Mesothelial cell of epicardium (in vitro differentiated cells): ENCODE measurements around the gene ZNF615. TPM values are rescaled to one million over a fixed set of nuclear protein-coding genes. Genes with fewer than 3 reads are reported as not detected.
"Not testable (repeated sequence)": the region's sequence is repeated elsewhere in the genome, so short reads cannot be mapped to it uniquely, and the experiment has no call there.

Experiments used
- DNase-seq, 2 experiments: peaks; one replicate each; pipeline ENCODE4 v3.0.0; 2021; ENCODE audit warnings: low spot score in 2 of 2; ENCODE audit not compliant: unreplicated experiment in 2 of 2
- H3K27ac Mint-ChIP-seq: 2 replicates; pipeline ENCODE4 v1.8.0; 2021; ENCODE audit warnings: mixed read lengths
- H3K27me3 Mint-ChIP-seq: 2 replicates; pipeline ENCODE4 v1.8.0; 2021; ENCODE audit warnings: low read depth, mixed read lengths
- H3K36me3 Mint-ChIP-seq: 2 replicates; pipeline ENCODE4 v1.8.0; 2021; ENCODE audit warnings: mixed read lengths
- H3K4me1 Mint-ChIP-seq: 2 replicates; pipeline ENCODE4 v1.8.0; 2021; ENCODE audit warnings: mixed read lengths
- H3K4me3 Mint-ChIP-seq: 2 replicates; pipeline ENCODE4 v1.8.0; 2021; ENCODE audit warnings: mild to moderate bottlenecking, moderate library complexity, mixed read lengths
- H3K9me3 Mint-ChIP-seq: 2 replicates; pipeline ENCODE4 v1.8.0; 2021; ENCODE audit warnings: mixed read lengths
- total RNA-seq: library from RNA; stranded (reverse); gene quantifications from 3 replicates; pipeline ENCODE4 v1.2.1, GENCODE V29; 2021
- TF ChIP-seq, protein P1 (sequence below): fragments of 200-600 bp; sonication (generic); IDR thresholded peaks from one replicate; pipeline ENCODE4 v1.5.0; 2021; ENCODE audit warnings: antibody characterized with exemption; ENCODE audit not compliant: unreplicated experiment

ZNF615 gene
- 14.3 to 17.0 TPM (median 14.6 TPM) in 3 replicates for total RNA-seq

DNA sequence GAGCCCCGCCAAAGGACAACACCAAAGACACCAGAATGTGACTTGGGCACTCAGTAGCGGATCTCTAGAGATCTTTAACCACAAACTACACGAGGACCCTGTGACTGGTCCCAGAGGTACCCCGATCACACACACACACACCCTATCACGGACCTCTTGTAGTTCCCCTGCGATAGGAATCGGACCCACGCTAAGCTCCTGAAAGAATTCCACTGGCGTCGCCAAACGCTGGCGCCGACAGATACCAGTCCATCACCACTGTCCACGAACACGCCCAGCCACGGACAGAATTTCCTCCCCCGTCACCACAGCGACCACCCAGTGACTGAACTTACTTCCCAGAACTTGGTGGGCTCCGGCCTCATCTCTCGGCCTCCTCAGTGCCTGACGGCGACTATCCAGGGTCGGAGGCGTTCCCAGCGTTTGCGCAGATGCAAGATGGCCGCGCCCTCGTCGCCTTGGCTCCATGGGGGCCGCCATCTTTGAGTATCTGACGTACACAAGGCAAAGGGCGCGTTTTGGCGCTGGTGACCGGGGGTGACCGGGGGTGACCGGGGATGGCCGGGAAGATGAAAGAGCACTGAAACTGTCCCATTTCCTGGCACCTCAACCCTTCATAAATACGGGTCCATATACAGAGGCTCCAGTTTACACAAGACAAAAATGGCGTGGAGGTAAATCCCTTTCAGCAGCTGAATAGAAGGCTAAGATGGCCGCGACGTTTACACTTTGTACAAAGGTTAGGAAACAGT lies at the start of gene ZNF615:
Gene ZNF615, minus strand, starts transcription at position 406 of the 752 bp plus-strand sequence. CDS start 4,500 bp downstream, outside the sequence.
- peaks cover 36% of the 10 kb centered on the region for H3K9me3 Mint-ChIP-seq
- peak within 1 kb of the TSS; percentile 98 for H3K27ac Mint-ChIP-seq
- H3K36me3 Mint-ChIP-seq, result peaks cover 46% of the 10 kb centered on the region
- peak within 1 kb of the TSS; percentile 98 for H3K4me3 Mint-ChIP-seq
- DNase-seq, result peak; percentile 74 to 89
- H3K4me1 Mint-ChIP-seq, result peaks cover 11% of the 10 kb centered on the region
- H3K27me3 Mint-ChIP-seq, result no peaks in the 10 kb centered on the region
- TF ChIP-seq, protein P1, sequence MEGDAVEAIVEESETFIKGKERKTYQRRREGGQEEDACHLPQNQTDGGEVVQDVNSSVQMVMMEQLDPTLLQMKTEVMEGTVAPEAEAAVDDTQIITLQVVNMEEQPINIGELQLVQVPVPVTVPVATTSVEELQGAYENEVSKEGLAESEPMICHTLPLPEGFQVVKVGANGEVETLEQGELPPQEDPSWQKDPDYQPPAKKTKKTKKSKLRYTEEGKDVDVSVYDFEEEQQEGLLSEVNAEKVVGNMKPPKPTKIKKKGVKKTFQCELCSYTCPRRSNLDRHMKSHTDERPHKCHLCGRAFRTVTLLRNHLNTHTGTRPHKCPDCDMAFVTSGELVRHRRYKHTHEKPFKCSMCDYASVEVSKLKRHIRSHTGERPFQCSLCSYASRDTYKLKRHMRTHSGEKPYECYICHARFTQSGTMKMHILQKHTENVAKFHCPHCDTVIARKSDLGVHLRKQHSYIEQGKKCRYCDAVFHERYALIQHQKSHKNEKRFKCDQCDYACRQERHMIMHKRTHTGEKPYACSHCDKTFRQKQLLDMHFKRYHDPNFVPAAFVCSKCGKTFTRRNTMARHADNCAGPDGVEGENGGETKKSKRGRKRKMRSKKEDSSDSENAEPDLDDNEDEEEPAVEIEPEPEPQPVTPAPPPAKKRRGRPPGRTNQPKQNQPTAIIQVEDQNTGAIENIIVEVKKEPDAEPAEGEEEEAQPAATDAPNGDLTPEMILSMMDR, result no peak

DNA sequence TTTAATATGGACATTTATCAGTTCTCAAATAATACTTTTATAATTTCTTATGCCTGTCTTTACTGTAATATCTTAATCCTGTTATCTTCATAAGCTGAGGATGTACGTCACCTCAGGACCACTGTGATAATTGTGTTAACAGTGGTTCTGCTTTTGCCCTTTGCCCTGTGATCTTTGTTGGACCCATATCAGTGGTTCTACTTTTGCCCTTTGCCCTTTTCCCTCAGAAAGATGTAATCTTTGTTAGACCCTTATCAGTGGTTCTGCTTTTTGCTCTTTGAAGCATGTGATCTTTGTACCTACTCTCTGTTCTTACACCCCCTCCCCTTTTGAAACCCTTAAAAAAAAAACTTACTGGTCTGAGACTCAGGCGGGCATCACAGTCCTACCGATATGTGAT lies 48.5 kb upstream of the ZNF615 start:
- Mint-ChIP-seq H3K9me3 (peaks cover 84% of the 10 kb centered on the region), H3K36me3 (peaks cover 78% of the 10 kb centered on the region)
- not testable (repeated sequence) for H3K27ac Mint-ChIP-seq, H3K27me3 Mint-ChIP-seq, DNase-seq, H3K4me1 Mint-ChIP-seq, H3K4me3 Mint-ChIP-seq

DNA sequence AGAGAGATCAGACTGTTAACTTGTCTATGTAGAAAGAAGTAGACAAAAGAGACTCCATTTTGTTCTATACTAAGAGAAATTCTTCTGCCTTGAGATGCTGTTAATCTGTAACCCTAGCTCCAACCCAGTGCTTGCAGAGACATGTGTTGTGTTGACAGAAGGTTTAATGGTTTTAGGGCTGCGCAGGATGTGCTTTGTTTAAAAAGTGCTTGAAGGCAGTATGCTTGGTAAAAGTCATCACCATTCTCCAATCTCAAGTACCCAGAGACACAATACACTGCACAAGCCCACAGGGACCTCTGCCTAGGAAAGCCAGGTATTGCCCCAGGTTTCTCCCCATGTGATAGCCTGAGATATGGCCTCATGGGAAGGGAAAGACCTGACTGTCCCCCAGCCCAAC lies 43.7 kb upstream of the ZNF615 start:
- H3K27ac Mint-ChIP-seq, DNase-seq, H3K4me1 Mint-ChIP-seq, H3K27me3 Mint-ChIP-seq, H3K4me3 Mint-ChIP-seq: not testable (repeated sequence)
- Mint-ChIP-seq H3K9me3 (peaks cover 60% of the 10 kb centered on the region), H3K36me3 (peaks cover 55% of the 10 kb centered on the region)

DNA sequence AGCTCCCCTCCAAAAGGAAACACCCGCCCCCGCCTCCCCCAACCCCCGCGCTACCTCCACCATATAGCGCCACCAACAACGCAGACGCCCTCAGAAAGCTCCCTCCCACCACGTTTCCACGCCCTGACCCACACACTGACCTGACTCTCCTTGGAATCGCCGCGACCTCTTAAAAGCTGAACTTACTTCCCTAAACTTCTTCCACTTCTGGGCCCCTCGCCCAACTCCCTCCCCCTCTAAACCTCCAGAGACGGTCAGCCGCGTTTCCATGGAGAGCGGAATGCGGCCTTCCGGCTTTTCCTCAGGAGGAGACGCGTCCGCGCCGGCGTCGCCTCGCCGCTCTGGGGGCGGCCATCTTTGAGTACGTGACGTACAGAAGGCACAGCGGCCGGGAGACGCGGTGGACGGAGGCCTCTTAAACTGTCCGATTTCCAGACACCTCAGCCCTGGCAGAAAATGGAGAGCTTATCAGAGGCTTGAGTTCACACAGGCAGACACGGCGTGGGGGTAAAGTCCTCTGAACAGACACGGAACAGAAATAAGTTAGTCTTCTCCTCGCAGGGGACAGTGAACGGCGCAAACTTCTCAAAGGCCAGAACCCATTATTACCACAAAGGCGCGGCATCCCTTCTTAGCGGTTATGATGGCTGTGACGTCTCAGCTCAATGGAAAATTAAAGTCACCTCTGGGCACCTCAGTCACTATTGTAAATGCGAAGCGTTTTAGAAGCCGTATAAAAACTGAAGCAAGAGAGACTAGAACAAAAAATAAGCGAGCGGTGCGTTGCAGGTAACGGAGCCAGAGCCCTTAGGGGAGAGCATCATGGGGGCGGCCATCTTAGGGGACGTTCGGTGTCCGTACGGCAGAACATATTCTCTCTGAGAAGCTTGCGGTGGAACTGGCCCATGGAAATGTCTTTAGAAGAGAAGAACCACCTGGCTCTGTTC lies 40.8 kb upstream of the ZNF615 start, which contains the start of gene ZNF432:
Gene ZNF432, minus strand, starts transcription at position 284 of the 947 bp plus-strand sequence. CDS start 1,970 bp downstream, outside the sequence.
- peak within 1 kb of the TSS; percentile 92 for H3K4me3 Mint-ChIP-seq
- H3K36me3 Mint-ChIP-seq, result peaks cover 59% of the 10 kb centered on the region
- peak within 1 kb of the TSS; percentile 99 for H3K27ac Mint-ChIP-seq
- DNase-seq, result peak; percentile 82 to 90
- H3K4me1 Mint-ChIP-seq, result peaks cover 10% of the 10 kb centered on the region
- H3K9me3 Mint-ChIP-seq, result peaks cover 42% of the 10 kb centered on the region
- no peaks in the 10 kb centered on the region for H3K27me3 Mint-ChIP-seq
- TF ChIP-seq, protein P1, result no peak

DNA sequence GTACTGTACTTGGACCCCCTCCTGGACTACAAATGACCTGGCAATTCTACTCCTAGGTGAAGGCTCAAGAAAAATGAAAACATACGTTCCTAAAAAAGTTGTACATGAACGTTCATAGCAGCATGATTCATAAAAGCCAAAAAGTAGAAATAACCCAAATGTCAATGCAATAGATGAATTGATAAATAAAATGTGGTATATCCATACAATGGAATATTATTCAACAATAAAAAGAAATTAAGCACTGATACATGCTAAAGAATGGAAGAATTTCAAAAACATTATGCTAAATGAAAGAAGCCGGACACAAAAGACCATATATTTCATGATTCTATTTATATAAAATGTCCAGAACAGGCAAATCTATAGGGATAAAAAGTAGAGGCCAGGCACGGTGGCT lies 31.2 kb upstream of the ZNF615 start:
- Mint-ChIP-seq H3K27ac (no peak overlapping the region), H3K4me1 (no peaks in the 10 kb centered on the region), H3K27me3 (no peaks in the 10 kb centered on the region), H3K9me3 (peaks cover 60% of the 10 kb centered on the region), H3K36me3 (peaks cover 90% of the 10 kb centered on the region), H3K4me3 (no peak overlapping the region)
- TF ChIP-seq, protein P1, result no peak
- DNase-seq, result no peak

DNA sequence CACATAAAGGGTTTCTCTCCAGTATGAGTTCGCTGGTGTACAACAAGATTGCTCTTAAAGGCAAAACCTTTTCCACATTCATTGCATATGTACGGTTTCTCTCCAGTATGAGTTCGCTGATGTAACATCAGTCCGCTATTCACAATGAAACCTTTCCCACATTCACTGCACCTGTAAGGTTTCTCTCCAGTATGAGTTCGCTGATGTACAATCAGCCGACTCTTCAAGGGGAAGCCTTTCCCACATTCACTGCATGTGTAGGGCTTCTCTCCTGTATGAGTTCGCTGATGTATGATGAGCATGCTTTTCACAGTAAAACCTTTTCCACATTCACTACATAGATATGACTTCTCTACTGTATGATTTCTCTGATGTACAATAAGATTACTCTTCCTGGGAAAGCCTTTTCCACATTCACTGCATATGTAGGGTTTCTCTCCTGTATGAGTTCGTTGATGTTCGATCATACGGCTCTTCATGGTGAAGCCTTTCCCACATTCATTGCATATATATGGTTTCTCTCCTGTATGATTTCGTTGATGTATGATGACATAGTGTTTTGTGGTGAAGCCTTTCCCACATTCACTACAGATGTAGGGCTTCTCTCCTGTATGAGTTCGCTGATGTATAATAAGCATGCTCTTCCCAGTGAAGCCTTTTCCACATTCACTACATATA lies 26.2 kb upstream of the ZNF615 start:
- no peak overlapping the region for H3K27ac Mint-ChIP-seq
- H3K9me3 Mint-ChIP-seq, result peaks cover 72% of the 10 kb centered on the region

More for the DNA sequence above, 26.2 kb upstream of the ZNF615 start:
- H3K4me3 Mint-ChIP-seq, result no peak overlapping the region
- DNase-seq, result no peak
- TF ChIP-seq, protein P1, result no peak
- no peaks in the 10 kb centered on the region for H3K4me1 Mint-ChIP-seq
- no peaks in the 10 kb centered on the region for H3K27me3 Mint-ChIP-seq
- H3K36me3 Mint-ChIP-seq, result peaks cover 83% of the 10 kb centered on the region
